Omental fat pad (tissue), 4 donors: Measurements from ENCODE around the gene CDC14B. TPM values are rescaled to one million over a fixed set of nuclear protein-coding genes. Genes with fewer than 3 reads are reported as not detected.
A peak's percentile ranks its signal among the peaks of the same experiment; 100 is the strongest.

Experiments
- ATAC-seq: fragments of 150-250 bp; one replicate; pipeline ENCODE4 v1.9.1; 2016; ENCODE audit warnings: mild to moderate bottlenecking, moderate library complexity; ENCODE audit not compliant: low FRiP score
- DNase-seq: peaks from one replicate; pipeline ENCODE4 v3.0.0-alpha.2; 2019; ENCODE audit warnings: low spot score
- CTCF ChIP-seq, 3 donors: fragments of 450-650 bp; IDR thresholded peaks; one replicate each; pipeline ENCODE4 v1.5.1; 2016 to 2017; ENCODE audit warnings: antibody characterized with exemption in 3 of 3, mild to moderate bottlenecking in 3 of 3, moderate library complexity in 2 of 3
- total RNA-seq, 4 donors: library from RNA; depleted of rRNA; stranded (reverse); fragments of >200 nt; gene quantifications; one replicate each; pipeline ENCODE4 v1.1.0, GENCODE V29; 2016

CDC14B gene
- total RNA-seq, 4 donors from 2014 or later, result 14.4 to 40.5 (median 21.5) TPM

GRCh38 chr9:96460470-96460869 is 159.2 kb downstream of the CDC14B start:
- ATAC-seq (no peak), DNase-seq (no peak)
- no peak for TF ChIP-seq CTCF (IDR thresholded peaks at IDR 0.05)

DNA sequence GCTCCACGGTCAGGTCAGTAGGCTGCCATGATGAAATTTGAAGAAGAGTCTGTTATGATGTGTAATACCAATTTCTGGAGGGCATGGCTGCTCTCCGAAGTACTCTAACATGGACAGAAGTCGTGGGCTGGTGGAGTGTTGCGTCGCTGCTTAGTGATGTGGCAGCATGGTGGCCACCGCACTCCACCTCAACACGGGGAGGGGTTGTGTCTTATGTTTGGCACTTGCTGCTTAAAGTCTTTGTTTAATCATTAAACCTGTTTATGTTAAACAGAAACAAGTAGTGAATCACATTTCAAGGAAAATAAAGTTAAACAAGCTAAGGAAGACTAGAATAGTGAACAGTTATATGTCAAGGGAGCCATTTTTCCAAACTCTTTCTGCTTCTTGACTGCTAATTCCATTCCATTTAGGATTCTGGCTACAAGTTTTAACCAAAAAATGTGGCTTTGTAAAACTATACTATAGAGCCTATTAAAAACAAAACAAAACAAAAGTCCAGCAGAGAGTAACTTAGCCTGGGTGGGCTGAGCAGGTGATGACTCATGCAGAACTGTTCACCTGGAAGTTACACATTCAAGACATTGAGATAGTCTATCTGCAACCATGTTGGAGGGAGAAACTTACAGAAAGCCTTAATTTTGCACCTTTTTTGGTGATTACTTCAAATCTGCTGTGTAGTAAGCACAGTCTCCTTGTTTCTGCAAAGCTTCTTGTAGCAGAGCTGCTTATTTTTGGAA is 160.2 kb downstream of the CDC14B start:
- no peak for TF ChIP-seq CTCF (IDR thresholded peaks at IDR 0.05)
- ATAC-seq, result no peak
- DNase-seq, result no peak

DNA sequence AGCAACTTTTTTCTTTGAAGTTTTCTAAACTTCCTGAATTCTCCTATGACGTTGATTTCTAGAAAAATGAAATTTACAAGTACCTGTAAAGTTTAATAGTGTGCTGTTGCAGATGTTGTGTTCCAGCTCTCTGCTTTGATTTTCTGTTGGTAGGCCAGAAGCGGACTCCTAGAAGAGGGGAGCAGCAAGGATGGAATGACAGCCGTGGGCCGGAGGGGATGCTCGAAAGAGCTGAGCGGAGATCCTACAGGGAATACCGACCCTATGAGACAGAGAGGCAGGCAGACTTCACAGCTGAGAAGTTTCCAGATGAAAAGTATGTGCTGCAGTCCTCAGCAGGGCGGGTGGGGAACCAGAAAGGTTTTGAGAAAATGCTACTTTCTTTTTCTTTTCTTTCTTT is 161.4 kb downstream of the CDC14B start:
- TF ChIP-seq CTCF (IDR thresholded peaks at IDR 0.05), result no peak
- DNase-seq (no peak), ATAC-seq (no peak)

- no peak for TF ChIP-seq CTCF (IDR thresholded peaks at IDR 0.05)
- DNase-seq, result no peak
- no peak for ATAC-seq
Observed at GRCh38 chr9:96457266-96457665, 162.4 kb downstream of the CDC14B start.

- no peak for TF ChIP-seq CTCF (IDR thresholded peaks at IDR 0.05)
- DNase-seq (no peak), ATAC-seq (no peak)
Observed at GRCh38 chr9:96453625-96454024, 166.0 kb downstream of the CDC14B start.

DNA sequence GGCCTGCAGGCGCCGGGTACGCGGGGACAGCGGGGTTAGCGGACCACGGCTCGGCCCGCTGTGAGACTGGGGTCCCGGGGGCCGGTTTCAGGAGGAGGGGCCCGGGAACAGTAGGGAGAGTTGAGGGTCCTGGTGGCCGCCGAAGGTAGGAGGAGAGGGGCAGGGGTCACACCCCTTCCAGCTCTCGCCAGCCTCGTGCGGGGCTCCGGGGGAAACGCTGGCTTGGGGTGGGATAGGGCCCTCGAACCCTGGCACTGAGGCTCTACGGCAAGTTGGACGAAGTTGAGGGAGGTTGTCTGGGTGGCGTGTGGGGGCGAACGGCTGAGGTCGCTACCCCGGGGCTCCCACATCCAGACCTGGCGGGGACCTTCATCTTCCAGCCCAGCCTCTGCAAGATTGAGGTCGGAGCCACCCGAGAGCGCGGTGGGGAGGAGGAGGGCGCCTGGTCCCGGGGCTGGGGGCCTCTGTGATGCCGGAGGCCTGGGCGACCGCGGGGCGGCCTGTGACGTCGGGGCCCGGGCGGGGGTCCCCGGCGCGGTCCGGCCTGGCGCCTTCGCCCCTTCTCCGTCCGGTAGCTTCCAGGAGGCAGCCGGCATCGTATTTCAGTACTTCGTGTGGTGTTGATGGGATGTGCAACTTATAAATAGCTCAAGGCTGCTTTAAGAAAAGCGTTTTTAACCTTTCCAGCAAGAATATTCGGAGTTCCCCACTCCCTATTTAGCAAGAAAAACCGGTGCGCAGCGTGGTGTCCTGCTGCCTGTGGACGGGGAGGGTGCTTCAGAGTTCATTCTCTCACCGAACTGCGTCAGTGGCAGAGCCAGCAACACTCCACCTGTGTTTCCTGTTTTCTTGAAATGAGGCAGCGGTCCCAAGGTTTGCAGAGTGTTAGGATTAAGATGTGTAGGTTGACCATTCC is 168.8 kb downstream of the CDC14B start:
- DNase-seq (no peak), ATAC-seq (peak; percentile 9)
- no peak for TF ChIP-seq CTCF (IDR thresholded peaks at IDR 0.05)

Other genes with a start within 250 kb of the CDC14B start
- gene SLC35D2, start 236.1 kb downstream of the CDC14B start, total RNA-seq, result 10 to 100 TPM; 13.8 to 18.4 (median 15.7) TPM
- 1 to 10 TPM in 3 of 4 donors, under 1 TPM in 1; 0.50 to 2.7 (median 1.9) TPM for gene ZNF367, start 201.5 kb downstream of the CDC14B start, total RNA-seq
- gene HABP4, start 169.7 kb downstream of the CDC14B start, total RNA-seq, result 10 to 100 TPM in 3 of 4 donors, 1 to 10 TPM in 1; 9.2 to 23.4 (median 14.2) TPM
- gene PRXL2C, start 35.5 kb upstream of the CDC14B start, total RNA-seq, result 10 to 100 TPM; 16.2 to 31.3 (median 28.0) TPM
- 10 to 100 TPM in 2 of 4 donors, 1 to 10 TPM in 2; 5.2 to 14.2 (median 10.4) TPM for gene ZNF510, start 158.2 kb upstream of the CDC14B start, total RNA-seq
- 10 to 100 TPM in 1 of 4 donors, 1 to 10 TPM in 3; 5.8 to 13.6 (median 6.7) TPM for gene ZNF782, start 234.7 kb upstream of the CDC14B start, total RNA-seq